ENCODE measurements around the gene MMP25. TPM values are rescaled to one million over a fixed set of nuclear protein-coding genes. Genes with fewer than 3 reads are reported as not detected.
A peak's percentile ranks its signal among the peaks of the same experiment; 100 is the strongest.
"Not testable (repeated sequence)": the region's sequence is repeated elsewhere in the genome, so short reads cannot be mapped to it uniquely, and the experiment has no call there.

Gene MMP25
- total RNA-seq, 1 experiment from 2014 or later, result 0.15 TPM

DNA sequence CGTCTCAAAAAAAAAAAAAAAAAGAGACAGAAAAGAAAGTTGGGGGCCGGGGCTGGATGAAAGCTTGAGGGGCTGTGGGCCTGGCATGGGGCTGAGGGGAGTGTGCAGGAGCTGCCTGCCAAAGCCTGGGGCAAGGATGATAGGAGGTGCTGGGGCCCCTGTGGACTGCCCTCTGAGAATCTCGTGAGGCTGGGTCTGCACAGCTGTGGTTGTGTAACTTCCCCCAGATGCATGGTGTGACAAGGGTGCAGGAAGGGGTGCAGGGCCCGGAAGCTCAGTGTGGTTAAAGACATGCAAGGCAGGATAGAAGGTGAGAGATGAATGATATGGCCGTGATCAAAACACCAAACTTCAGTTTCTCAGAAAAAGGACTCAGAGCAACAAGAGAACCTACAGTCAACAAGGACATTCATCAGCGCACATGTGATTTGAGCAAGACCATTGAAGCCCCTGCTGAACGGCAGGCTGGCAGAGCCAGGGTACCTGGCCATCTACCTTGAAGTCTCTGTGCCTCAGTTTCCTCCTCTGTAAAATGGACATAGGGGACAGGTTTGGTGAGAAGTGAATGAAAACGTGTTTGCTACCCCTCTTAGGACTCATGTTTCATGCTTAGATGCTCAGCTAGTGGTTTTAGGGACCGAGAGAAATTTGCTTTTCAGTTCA, 28.6 kb downstream of the MMP25 start:
- Histone ChIP-seq H3K4me3 (ENCODE audit: low read length) (no peak overlapping the region), H3K9ac (ENCODE audit: low read length) (no peak overlapping the region), H3K79me2 (ENCODE audit: low read length) (no peaks in the 10 kb centered on the region), H3K4me1 (ENCODE audit: low read length) (peaks cover 4% of the 10 kb centered on the region), H3K9me3 (ENCODE audit: low read length) (no peaks in the 10 kb centered on the region), H2AFZ (ENCODE audit: low read length) (no peak overlapping the region; the same call in 1 of the 2 replicates), H3K9me2 (replicated peaks; ENCODE audit: insufficient read depth, low read length) (no peaks in the 10 kb centered on the region), H3K27me3 (ENCODE audit: low read length) (no peaks in the 10 kb centered on the region), H4K20me1 (ENCODE audit: insufficient read depth, low read depth, low read length) (no peaks in the 10 kb centered on the region), H3K27ac (ENCODE audit: low read length) (no peak overlapping the region), H3K36me3 (ENCODE audit: insufficient read depth, low read length) (no peaks in the 10 kb centered on the region), H3K4me2 (ENCODE audit: low read depth, low read length, poor library complexity, severe bottlenecking) (no peak overlapping the region)
- peak; percentile 66 for DNase-seq

DNA sequence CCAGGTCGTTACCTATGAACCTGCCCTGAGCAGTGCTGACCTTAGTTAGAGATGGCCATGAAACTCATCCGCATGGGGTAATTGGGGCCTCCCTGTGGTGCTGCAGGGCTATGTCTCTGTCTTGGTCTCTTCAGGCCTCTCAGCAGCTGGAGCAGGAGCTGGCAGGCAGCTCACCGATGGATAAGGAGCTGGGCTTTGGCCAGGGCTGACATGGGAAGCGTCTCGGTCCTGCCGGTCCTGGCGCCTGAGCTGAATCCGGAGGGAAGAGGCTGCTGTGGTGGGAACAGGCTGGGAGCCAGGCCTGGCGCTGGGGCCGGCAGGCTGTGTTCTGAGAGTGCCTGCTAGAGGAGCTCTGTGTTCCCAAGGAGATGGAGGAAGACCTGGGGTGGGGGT, 29.2 kb downstream of the MMP25 start:
- no peak overlapping the region for H3K4me2 ChIP-seq (ENCODE audit: low read depth, low read length, poor library complexity, severe bottlenecking)
- peaks cover 4% of the 10 kb centered on the region for H3K4me1 ChIP-seq (ENCODE audit: low read length)
- no peaks in the 10 kb centered on the region for H3K9me2 ChIP-seq (replicated peaks; ENCODE audit: insufficient read depth, low read length)
- H3K79me2 ChIP-seq (ENCODE audit: low read length), result no peaks in the 10 kb centered on the region
- H4K20me1 ChIP-seq (ENCODE audit: insufficient read depth, low read depth, low read length), result no peaks in the 10 kb centered on the region
- H3K27ac ChIP-seq (ENCODE audit: low read length), result no peak overlapping the region
- H3K9ac ChIP-seq (ENCODE audit: low read length), result no peak overlapping the region
- DNase-seq, result no peak
- no peaks in the 10 kb centered on the region for H3K36me3 ChIP-seq (ENCODE audit: insufficient read depth, low read length)
- no peak overlapping the region for H3K4me3 ChIP-seq (ENCODE audit: low read length)
- H3K9me3 ChIP-seq (ENCODE audit: low read length), result no peaks in the 10 kb centered on the region
- H3K27me3 ChIP-seq (ENCODE audit: low read length), result no peaks in the 10 kb centered on the region
- no peak overlapping the region; the same call in 1 of the 2 replicates for H2AFZ ChIP-seq (ENCODE audit: low read length)

DNA sequence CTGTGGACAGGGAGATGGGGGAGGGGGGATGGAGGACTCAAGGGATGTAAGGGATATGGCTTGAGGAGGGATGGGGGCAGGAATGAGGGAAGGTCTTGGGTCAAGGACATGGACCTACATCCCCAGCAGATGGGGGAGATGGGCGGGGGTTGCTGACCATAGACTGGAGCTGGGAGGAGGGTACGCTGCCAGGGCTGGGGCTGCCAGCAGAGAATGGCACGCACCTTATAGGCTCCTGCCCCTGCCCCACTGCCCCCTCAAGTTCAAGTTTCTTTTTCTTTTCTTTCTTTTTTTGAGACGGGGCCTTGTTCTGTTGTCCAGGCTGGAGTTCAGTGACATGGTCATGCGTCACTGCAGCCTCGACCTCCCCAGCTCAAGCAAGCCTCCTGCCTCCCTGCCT, 29.6 kb downstream of the MMP25 start:
- DNase-seq; H3K4me3 ChIP-seq (ENCODE audit: low read length); H2AFZ ChIP-seq (ENCODE audit: low read length); H3K79me2 ChIP-seq (ENCODE audit: low read length); H3K4me1 ChIP-seq (ENCODE audit: low read length); H3K36me3 ChIP-seq (ENCODE audit: insufficient read depth, low read length); H4K20me1 ChIP-seq (ENCODE audit: insufficient read depth, low read depth, low read length); H3K9me3 ChIP-seq (ENCODE audit: low read length); H3K9me2 ChIP-seq (replicated peaks; ENCODE audit: insufficient read depth, low read length); H3K27ac ChIP-seq (ENCODE audit: low read length); H3K27me3 ChIP-seq (ENCODE audit: low read length); H3K4me2 ChIP-seq (ENCODE audit: low read depth, low read length, poor library complexity, severe bottlenecking); H3K9ac ChIP-seq (ENCODE audit: low read length): not testable (repeated sequence)

DNA sequence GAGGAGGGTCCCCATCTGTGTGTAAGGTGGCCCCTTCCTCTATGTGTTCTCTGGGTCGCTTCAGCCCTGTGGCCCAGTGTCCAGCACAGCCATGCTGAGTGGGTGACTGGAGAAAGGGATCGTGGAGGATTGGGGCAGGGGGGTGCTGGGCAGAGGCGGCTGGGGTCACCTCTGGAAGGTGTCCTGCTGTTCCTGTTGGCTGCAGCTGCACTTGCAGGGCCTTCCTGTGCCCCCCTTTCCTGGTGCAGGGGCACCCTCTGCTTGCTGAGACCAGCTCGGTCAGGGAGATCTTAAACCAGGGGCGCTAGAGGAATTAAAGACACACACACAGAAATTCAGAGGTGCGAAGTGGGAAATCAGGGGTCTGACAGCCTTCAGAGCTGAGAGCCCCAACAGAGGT, 30.2 kb downstream of the MMP25 start:
- Histone ChIP-seq H3K36me3 (ENCODE audit: insufficient read depth, low read length) (no peaks in the 10 kb centered on the region), H3K27me3 (ENCODE audit: low read length) (no peaks in the 10 kb centered on the region), H4K20me1 (ENCODE audit: insufficient read depth, low read depth, low read length) (no peaks in the 10 kb centered on the region), H3K9me2 (replicated peaks; ENCODE audit: insufficient read depth, low read length) (no peaks in the 10 kb centered on the region), H3K4me2 (ENCODE audit: low read depth, low read length, poor library complexity, severe bottlenecking) (no peak overlapping the region), H3K27ac (ENCODE audit: low read length) (no peak overlapping the region), H3K9me3 (ENCODE audit: low read length) (no peaks in the 10 kb centered on the region), H3K4me3 (ENCODE audit: low read length) (no peak overlapping the region), H3K4me1 (ENCODE audit: low read length) (peaks cover 4% of the 10 kb centered on the region), H3K9ac (ENCODE audit: low read length) (no peak overlapping the region), H2AFZ (ENCODE audit: low read length) (no peak overlapping the region), H3K79me2 (ENCODE audit: low read length) (no peaks in the 10 kb centered on the region)
- no peak for DNase-seq

DNA sequence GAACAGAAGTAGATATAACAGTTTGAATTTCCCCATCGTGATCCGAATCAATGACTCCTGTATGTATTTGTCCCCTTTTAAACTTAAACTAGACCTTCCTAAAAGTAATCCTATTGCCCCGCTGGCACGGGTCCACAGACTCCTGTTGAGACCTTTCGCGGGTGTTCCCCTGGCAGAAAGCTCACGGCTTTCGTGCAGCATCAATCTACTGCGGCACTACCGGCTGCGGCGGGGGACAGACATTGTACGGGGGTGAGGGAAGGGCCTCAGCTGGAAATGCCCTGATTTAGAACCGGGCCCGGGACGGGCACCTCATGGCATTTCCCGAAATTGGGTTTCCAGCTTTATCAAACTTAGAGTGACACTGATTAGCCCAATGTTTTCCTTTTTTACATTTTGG, 33.7 kb downstream of the MMP25 start:
- H3K4me3 ChIP-seq (ENCODE audit: low read length), result no peak overlapping the region
- no peak for DNase-seq
- H4K20me1 ChIP-seq (ENCODE audit: insufficient read depth, low read depth, low read length), result no peaks in the 10 kb centered on the region
- H3K36me3 ChIP-seq (ENCODE audit: insufficient read depth, low read length), result no peaks in the 10 kb centered on the region
- H3K9ac ChIP-seq (ENCODE audit: low read length), result no peak overlapping the region
- H3K4me2 ChIP-seq (ENCODE audit: low read depth, low read length, poor library complexity, severe bottlenecking), result no peak overlapping the region
- no peak overlapping the region for H2AFZ ChIP-seq (ENCODE audit: low read length)
- peaks cover 4% of the 10 kb centered on the region for H3K4me1 ChIP-seq (ENCODE audit: low read length)
- H3K9me2 ChIP-seq (replicated peaks; ENCODE audit: insufficient read depth, low read length), result no peaks in the 10 kb centered on the region
- no peaks in the 10 kb centered on the region for H3K79me2 ChIP-seq (ENCODE audit: low read length)
- H3K9me3 ChIP-seq (ENCODE audit: low read length), result no peaks in the 10 kb centered on the region
- no peaks in the 10 kb centered on the region for H3K27me3 ChIP-seq (ENCODE audit: low read length)
- H3K27ac ChIP-seq (ENCODE audit: low read length), result no peak overlapping the region

DNA sequence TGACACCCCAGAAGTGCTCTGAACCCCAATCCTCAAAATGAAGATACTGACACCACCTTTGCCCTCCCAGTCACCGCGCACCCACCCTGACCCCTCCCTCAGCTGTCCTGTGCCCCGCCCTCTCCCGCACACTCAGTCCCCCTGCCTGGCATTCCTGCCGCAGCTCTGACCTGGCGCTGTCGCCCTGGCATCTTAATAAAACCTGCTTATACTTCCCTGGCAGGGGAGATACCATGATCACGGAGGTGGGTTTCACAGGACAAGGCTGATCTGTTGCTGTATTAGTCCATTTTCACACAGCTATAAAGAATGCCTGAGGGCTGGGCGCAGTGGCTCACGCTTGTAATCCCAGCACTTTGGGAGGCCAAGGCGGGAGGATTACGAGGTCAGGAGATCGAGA, 35.6 kb downstream of the MMP25 start:
- H3K9me3 ChIP-seq (ENCODE audit: low read length); H3K27me3 ChIP-seq (ENCODE audit: low read length); H3K9ac ChIP-seq (ENCODE audit: low read length); H3K4me3 ChIP-seq (ENCODE audit: low read length); H3K79me2 ChIP-seq (ENCODE audit: low read length); H3K27ac ChIP-seq (ENCODE audit: low read length); H3K9me2 ChIP-seq (replicated peaks; ENCODE audit: insufficient read depth, low read length); DNase-seq; H3K36me3 ChIP-seq (ENCODE audit: insufficient read depth, low read length); H3K4me1 ChIP-seq (ENCODE audit: low read length); H3K4me2 ChIP-seq (ENCODE audit: low read depth, low read length, poor library complexity, severe bottlenecking); H2AFZ ChIP-seq (ENCODE audit: low read length); H4K20me1 ChIP-seq (ENCODE audit: insufficient read depth, low read depth, low read length): not testable (repeated sequence)

DNA sequence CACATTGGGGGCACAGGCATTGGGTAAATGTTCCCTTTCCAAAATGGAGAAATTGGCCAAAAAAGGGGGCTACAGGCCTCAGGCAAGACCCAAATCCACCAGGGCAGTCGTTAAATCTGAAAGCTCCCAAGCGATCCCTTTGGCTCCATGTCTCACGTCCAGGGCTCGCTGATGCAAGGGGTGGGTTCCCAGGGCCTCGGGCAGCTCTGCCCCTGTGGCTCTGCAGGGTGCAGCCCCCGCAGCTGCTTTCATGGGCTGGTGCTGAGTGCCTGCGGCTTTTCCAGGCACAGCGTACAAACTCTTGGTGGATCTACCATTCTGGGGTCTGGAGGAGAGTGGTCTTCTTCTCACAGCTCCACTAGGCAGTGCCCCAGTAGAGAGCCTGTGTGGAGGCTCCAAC, 37.0 kb downstream of the MMP25 start:
- H3K9me2 ChIP-seq (replicated peaks; ENCODE audit: insufficient read depth, low read length); DNase-seq; H3K4me1 ChIP-seq (ENCODE audit: low read length); H3K9me3 ChIP-seq (ENCODE audit: low read length); H4K20me1 ChIP-seq (ENCODE audit: insufficient read depth, low read depth, low read length); H3K79me2 ChIP-seq (ENCODE audit: low read length); H3K36me3 ChIP-seq (ENCODE audit: insufficient read depth, low read length); H3K9ac ChIP-seq (ENCODE audit: low read length); H3K27ac ChIP-seq (ENCODE audit: low read length); H3K4me2 ChIP-seq (ENCODE audit: low read depth, low read length, poor library complexity, severe bottlenecking); H3K4me3 ChIP-seq (ENCODE audit: low read length); H2AFZ ChIP-seq (ENCODE audit: low read length); H3K27me3 ChIP-seq (ENCODE audit: low read length): not testable (repeated sequence)

DNA sequence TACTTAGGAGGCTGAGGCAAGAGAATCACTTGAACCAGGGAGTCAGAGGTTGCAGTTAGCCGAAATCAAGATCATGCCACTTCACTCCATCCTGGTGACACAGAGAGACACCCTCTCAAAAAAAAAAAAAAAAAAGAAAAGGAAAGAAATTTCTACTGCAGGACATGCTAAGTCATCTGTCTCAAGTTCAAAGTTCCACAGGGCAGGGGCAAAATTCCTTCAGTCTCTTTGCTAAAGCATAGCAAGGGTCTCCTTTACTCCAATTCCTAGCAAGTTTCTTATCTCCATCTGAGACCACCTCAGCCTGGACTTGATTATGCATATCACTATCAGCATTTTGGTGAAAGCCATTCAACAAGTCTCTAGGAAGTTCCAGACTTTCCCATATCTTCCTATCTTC, 38.1 kb downstream of the MMP25 start:
- Histone ChIP-seq H3K27ac (ENCODE audit: low read length) (no peak overlapping the region), H3K4me1 (ENCODE audit: low read length) (no peaks in the 10 kb centered on the region), H3K79me2 (ENCODE audit: low read length) (no peaks in the 10 kb centered on the region), H3K36me3 (ENCODE audit: insufficient read depth, low read length) (no peaks in the 10 kb centered on the region), H3K9me3 (ENCODE audit: low read length) (no peaks in the 10 kb centered on the region), H3K27me3 (ENCODE audit: low read length) (no peaks in the 10 kb centered on the region), H3K4me3 (ENCODE audit: low read length) (no peak overlapping the region), H4K20me1 (ENCODE audit: insufficient read depth, low read depth, low read length) (no peaks in the 10 kb centered on the region), H3K9ac (ENCODE audit: low read length) (no peak overlapping the region), H2AFZ (ENCODE audit: low read length) (no peak overlapping the region), H3K9me2 (replicated peaks; ENCODE audit: insufficient read depth, low read length) (no peaks in the 10 kb centered on the region), H3K4me2 (ENCODE audit: low read depth, low read length, poor library complexity, severe bottlenecking) (no peak overlapping the region)
- no peak for DNase-seq

All from Karpas-422 (cell line).